ENCODE results near the gene TBX18. TPM values are rescaled to one million over a fixed set of nuclear protein-coding genes. Genes with fewer than 3 reads are reported as not detected.

The TBX18 gene
- total and polyA plus RNA-seq, 9 of the 15 experiments (the other 6 are each of a cell fraction or from before 2014, with no cell fraction given): 4.0 to 36.1 (median 20.7) TPM

- no peak for TF ChIP-seq ZNF668 (CRISPR knock-in tag; IDR thresholded peaks at IDR 0.05)
- no peak for TF ChIP-seq CBFB (CRISPR knock-in tag; IDR thresholded peaks at IDR 0.05)
- TF ChIP-seq BCLAF1 (IDR thresholded peaks at IDR 0.05; ENCODE audit: borderline replicate concordance in 1 of 2, control insufficient read depth in 1 of 2, low read depth in 2 of 2, low read length in 1 of 2): peak in 1 of 2 experiments; percentile 44; a peak in 1 of 4 replicates
- no peak for TF ChIP-seq BRF2 (IDR thresholded peaks at IDR 0.05; ENCODE audit: borderline replicate concordance, insufficient read depth, insufficient read length)
- TF ChIP-seq ZNF212 (CRISPR knock-in tag; IDR thresholded peaks at IDR 0.05): no peak
- TF ChIP-seq CBFA2T2 (conservative IDR thresholded peaks at IDR 0.05): no peak
- TF ChIP-seq MGA (IDR thresholded peaks at IDR 0.05): no peak
- 0 out of 2 replicates have a peak, but pooled peaks have one; percentile 45 for TF ChIP-seq ZKSCAN8 (CRISPR knock-in tag; IDR thresholded peaks at IDR 0.05)
Observed at GRCh38 chr6:84764332-84765049, at the start of gene TBX18 (continued).
